Measurements from ENCODE around the gene CYTH3. TPM values are rescaled to one million over a fixed set of nuclear protein-coding genes. Genes with fewer than 3 reads are reported as not detected.
"Not testable (repeated sequence)": the region's sequence is repeated elsewhere in the genome, so short reads cannot be mapped to it uniquely, and the experiment has no call there.

CYTH3 gene
- total and polyA plus RNA-seq, 2 experiments from 2014 or later: 20.2 to 32.4 TPM

GRCh38 chr7:6151994-6152735, 120.3 kb downstream of the CYTH3 start:
- H3K4me1 ChIP-seq (ENCODE audit: low read depth): no peaks in the 10 kb centered on the region
- H3K4me3 ChIP-seq: no peak overlapping the region
- no peaks in the 10 kb centered on the region for H3K27me3 ChIP-seq
- H3K27ac ChIP-seq: no peak overlapping the region
- DNase-seq (ENCODE audit: low read depth in 1 of 2, low spot score in 1 of 2): no peak
- no peak for TF ChIP-seq CTCF (IDR thresholded peaks at IDR 0.05; ENCODE audit: low read depth, low read length)
- H3K36me3 ChIP-seq: peaks cover 72% of the 10 kb centered on the region
- H3K9me3 ChIP-seq (ENCODE audit: low read depth): no peaks in the 10 kb centered on the region

GRCh38 chr7:6151527-6151926, 120.9 kb downstream of the CYTH3 start:
- H3K4me1 ChIP-seq (ENCODE audit: low read depth); DNase-seq (ENCODE audit: low read depth in 1 of 2, low spot score in 1 of 2); H3K4me3 ChIP-seq; H3K27me3 ChIP-seq; H3K9me3 ChIP-seq (ENCODE audit: low read depth); H3K27ac ChIP-seq: not testable (repeated sequence)
- H3K36me3 ChIP-seq: peaks cover 72% of the 10 kb centered on the region

GRCh38 chr7:6149996-6150395, 122.4 kb downstream of the CYTH3 start:
- H3K4me3 ChIP-seq: no peak overlapping the region
- no peaks in the 10 kb centered on the region for H3K9me3 ChIP-seq (ENCODE audit: low read depth)
- peaks cover 75% of the 10 kb centered on the region for H3K36me3 ChIP-seq
- DNase-seq (ENCODE audit: low read depth in 1 of 2, low spot score in 1 of 2): no peak
- H3K27me3 ChIP-seq: no peaks in the 10 kb centered on the region
- H3K4me1 ChIP-seq (ENCODE audit: low read depth): no peaks in the 10 kb centered on the region
- no peak for TF ChIP-seq CTCF (IDR thresholded peaks at IDR 0.05; ENCODE audit: low read depth, low read length)
- no peak overlapping the region for H3K27ac ChIP-seq

GRCh38 chr7:6148724-6149360, 123.6 kb downstream of the CYTH3 start:
- no peaks in the 10 kb centered on the region for H3K9me3 ChIP-seq (ENCODE audit: low read depth)
- no peak overlapping the region for H3K27ac ChIP-seq
- no peak for DNase-seq (ENCODE audit: low read depth in 1 of 2, low spot score in 1 of 2)
- peaks cover 68% of the 10 kb centered on the region for H3K36me3 ChIP-seq
- H3K27me3 ChIP-seq: no peaks in the 10 kb centered on the region
- H3K4me3 ChIP-seq: no peak overlapping the region
- no peak for TF ChIP-seq CTCF (IDR thresholded peaks at IDR 0.05; ENCODE audit: low read depth, low read length)
- no peaks in the 10 kb centered on the region for H3K4me1 ChIP-seq (ENCODE audit: low read depth)

- Histone ChIP-seq H3K9me3 (ENCODE audit: low read depth) (no peaks in the 10 kb centered on the region), H3K27ac (no peak overlapping the region), H3K4me3 (no peak overlapping the region), H3K27me3 (no peaks in the 10 kb centered on the region), H3K4me1 (ENCODE audit: low read depth) (no peaks in the 10 kb centered on the region), H3K36me3 (peaks cover 73% of the 10 kb centered on the region)
- DNase-seq (ENCODE audit: low read depth in 1 of 2, low spot score in 1 of 2): no peak
- TF ChIP-seq CTCF (IDR thresholded peaks at IDR 0.05; ENCODE audit: low read depth, low read length): no peak
These were observed 124.8 kb downstream of the CYTH3 start for GRCh38 chr7:6147627-6148026.

- Histone ChIP-seq H3K4me3 (no peak overlapping the region), H3K36me3 (peaks cover 70% of the 10 kb centered on the region), H3K9me3 (ENCODE audit: low read depth) (no peaks in the 10 kb centered on the region), H3K4me1 (ENCODE audit: low read depth) (no peaks in the 10 kb centered on the region), H3K27me3 (no peaks in the 10 kb centered on the region), H3K27ac (no peak overlapping the region)
- DNase-seq (ENCODE audit: low read depth in 1 of 2, low spot score in 1 of 2): no peak
- TF ChIP-seq CTCF (IDR thresholded peaks at IDR 0.05; ENCODE audit: low read depth, low read length): no peak
These were observed 125.8 kb downstream of the CYTH3 start for GRCh38 chr7:6146666-6147065.
